ENCODE data around the gene STH.
"Not testable (repeated sequence)": the region's sequence is repeated elsewhere in the genome, so short reads cannot be mapped to it uniquely, and the experiment has no call there.

Gene STH

GRCh38 chr17:46020023-46020761 is 21.1 kb downstream of the STH start:
- peak overlapping the region; percentile 38 for H3K27ac ChIP-seq (ENCODE audit: low read depth, low read length, poor library complexity, severe bottlenecking)

GRCh38 chr17:46020998-46021397 is 21.9 kb downstream of the STH start:
- Histone ChIP-seq H3K4me2 (ENCODE audit: low read length) (no peak overlapping the region), H3K27me3 (ENCODE audit: insufficient read depth, low read length) (no peaks in the 10 kb centered on the region), H3K9ac (ENCODE audit: low read length) (no peak overlapping the region), H2AFZ (ENCODE audit: low read length) (no peak overlapping the region), H3K79me2 (ENCODE audit: insufficient read depth, low read length) (no peaks in the 10 kb centered on the region), H3F3A (ENCODE audit: insufficient read depth, low read length) (no peaks in the 10 kb centered on the region), H3K4me1 (ENCODE audit: insufficient read depth, low read length, severe bottlenecking) (peaks cover 18% of the 10 kb centered on the region), H4K20me1 (ENCODE audit: insufficient read depth, low read length) (no peaks in the 10 kb centered on the region), H3K36me3 (ENCODE audit: insufficient read depth, low read length) (peaks cover 10% of the 10 kb centered on the region; the same call in 1 of the 2 replicates), H3K27ac (ENCODE audit: low read depth, low read length, poor library complexity, severe bottlenecking) (peak overlapping the region; percentile 38), H3K4me3 (ENCODE audit: low read depth, low read length, poor library complexity, severe bottlenecking) (no peak overlapping the region), H3K9me2 (ENCODE audit: low read depth, low read length) (no peaks in the 10 kb centered on the region), H3K9me3 (ENCODE audit: low read length) (no peaks in the 10 kb centered on the region)
- TF ChIP-seq, protein P1, sequence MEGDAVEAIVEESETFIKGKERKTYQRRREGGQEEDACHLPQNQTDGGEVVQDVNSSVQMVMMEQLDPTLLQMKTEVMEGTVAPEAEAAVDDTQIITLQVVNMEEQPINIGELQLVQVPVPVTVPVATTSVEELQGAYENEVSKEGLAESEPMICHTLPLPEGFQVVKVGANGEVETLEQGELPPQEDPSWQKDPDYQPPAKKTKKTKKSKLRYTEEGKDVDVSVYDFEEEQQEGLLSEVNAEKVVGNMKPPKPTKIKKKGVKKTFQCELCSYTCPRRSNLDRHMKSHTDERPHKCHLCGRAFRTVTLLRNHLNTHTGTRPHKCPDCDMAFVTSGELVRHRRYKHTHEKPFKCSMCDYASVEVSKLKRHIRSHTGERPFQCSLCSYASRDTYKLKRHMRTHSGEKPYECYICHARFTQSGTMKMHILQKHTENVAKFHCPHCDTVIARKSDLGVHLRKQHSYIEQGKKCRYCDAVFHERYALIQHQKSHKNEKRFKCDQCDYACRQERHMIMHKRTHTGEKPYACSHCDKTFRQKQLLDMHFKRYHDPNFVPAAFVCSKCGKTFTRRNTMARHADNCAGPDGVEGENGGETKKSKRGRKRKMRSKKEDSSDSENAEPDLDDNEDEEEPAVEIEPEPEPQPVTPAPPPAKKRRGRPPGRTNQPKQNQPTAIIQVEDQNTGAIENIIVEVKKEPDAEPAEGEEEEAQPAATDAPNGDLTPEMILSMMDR (IDR thresholded peaks at IDR 0.05; ENCODE audit: low read length) = no peak
- TF ChIP-seq EZH2 (IDR thresholded peaks at IDR 0.05; ENCODE audit: borderline replicate concordance, low read length) = no peak

More at GRCh38 chr17:46020023-46020761, 21.1 kb downstream of the STH start:
- Histone ChIP-seq H3K9me3 (ENCODE audit: low read length) (no peaks in the 10 kb centered on the region), H3K4me3 (ENCODE audit: low read depth, low read length, poor library complexity, severe bottlenecking) (no peak overlapping the region), H3F3A (ENCODE audit: insufficient read depth, low read length) (no peaks in the 10 kb centered on the region), H2AFZ (ENCODE audit: low read length) (no peak overlapping the region), H3K27me3 (ENCODE audit: insufficient read depth, low read length) (no peaks in the 10 kb centered on the region), H3K9me2 (ENCODE audit: low read depth, low read length) (no peaks in the 10 kb centered on the region), H3K36me3 (ENCODE audit: insufficient read depth, low read length) (peaks cover 10% of the 10 kb centered on the region; the same call in 1 of the 2 replicates), H3K9ac (ENCODE audit: low read length) (no peak overlapping the region), H3K79me2 (ENCODE audit: insufficient read depth, low read length) (no peaks in the 10 kb centered on the region), H3K4me1 (ENCODE audit: insufficient read depth, low read length, severe bottlenecking) (peaks cover 14% of the 10 kb centered on the region), H3K4me2 (ENCODE audit: low read length) (peak overlapping the region; percentile 5; the same call in 1 of the 2 replicates), H4K20me1 (ENCODE audit: insufficient read depth, low read length) (no peaks in the 10 kb centered on the region)
- no peak for TF ChIP-seq EZH2 (IDR thresholded peaks at IDR 0.05; ENCODE audit: borderline replicate concordance, low read length)
- TF ChIP-seq, protein P1 (IDR thresholded peaks at IDR 0.05; ENCODE audit: low read length) = no peak

- H2AFZ ChIP-seq (ENCODE audit: low read length); H3K27me3 ChIP-seq (ENCODE audit: insufficient read depth, low read length); H4K20me1 ChIP-seq (ENCODE audit: insufficient read depth, low read length); H3K27ac ChIP-seq (ENCODE audit: low read depth, low read length, poor library complexity, severe bottlenecking); H3K9me3 ChIP-seq (ENCODE audit: low read length); H3K79me2 ChIP-seq (ENCODE audit: insufficient read depth, low read length); H3K4me2 ChIP-seq (ENCODE audit: low read length); H3K9ac ChIP-seq (ENCODE audit: low read length); H3K4me3 ChIP-seq (ENCODE audit: low read depth, low read length, poor library complexity, severe bottlenecking); H3K9me2 ChIP-seq (ENCODE audit: low read depth, low read length); H3F3A ChIP-seq (ENCODE audit: insufficient read depth, low read length): not testable (repeated sequence)
- Histone ChIP-seq H3K36me3 (ENCODE audit: insufficient read depth, low read length) (peaks cover 31% of the 10 kb centered on the region; the same call in 1 of the 2 replicates), H3K4me1 (ENCODE audit: insufficient read depth, low read length, severe bottlenecking) (peaks cover 38% of the 10 kb centered on the region)
Observed at GRCh38 chr17:46023366-46023765, 24.3 kb downstream of the STH start.

Data from OCI-LY1 (cell line).